HG02763 (cell line): ENCODE data around the gene SURF4.
"Not testable (repeated sequence)": the region's sequence is repeated elsewhere in the genome, so short reads cannot be mapped to it uniquely, and the experiment has no call there.

Source experiments
- ATAC-seq: cut with Tn5 transposase; IDR thresholded peaks from one replicate; pipeline ENCODE4 v1.9.1; 2021; ENCODE audit warnings: mild to moderate bottlenecking, moderate library complexity; ENCODE audit not compliant: unreplicated experiment

The SURF4 gene

DNA sequence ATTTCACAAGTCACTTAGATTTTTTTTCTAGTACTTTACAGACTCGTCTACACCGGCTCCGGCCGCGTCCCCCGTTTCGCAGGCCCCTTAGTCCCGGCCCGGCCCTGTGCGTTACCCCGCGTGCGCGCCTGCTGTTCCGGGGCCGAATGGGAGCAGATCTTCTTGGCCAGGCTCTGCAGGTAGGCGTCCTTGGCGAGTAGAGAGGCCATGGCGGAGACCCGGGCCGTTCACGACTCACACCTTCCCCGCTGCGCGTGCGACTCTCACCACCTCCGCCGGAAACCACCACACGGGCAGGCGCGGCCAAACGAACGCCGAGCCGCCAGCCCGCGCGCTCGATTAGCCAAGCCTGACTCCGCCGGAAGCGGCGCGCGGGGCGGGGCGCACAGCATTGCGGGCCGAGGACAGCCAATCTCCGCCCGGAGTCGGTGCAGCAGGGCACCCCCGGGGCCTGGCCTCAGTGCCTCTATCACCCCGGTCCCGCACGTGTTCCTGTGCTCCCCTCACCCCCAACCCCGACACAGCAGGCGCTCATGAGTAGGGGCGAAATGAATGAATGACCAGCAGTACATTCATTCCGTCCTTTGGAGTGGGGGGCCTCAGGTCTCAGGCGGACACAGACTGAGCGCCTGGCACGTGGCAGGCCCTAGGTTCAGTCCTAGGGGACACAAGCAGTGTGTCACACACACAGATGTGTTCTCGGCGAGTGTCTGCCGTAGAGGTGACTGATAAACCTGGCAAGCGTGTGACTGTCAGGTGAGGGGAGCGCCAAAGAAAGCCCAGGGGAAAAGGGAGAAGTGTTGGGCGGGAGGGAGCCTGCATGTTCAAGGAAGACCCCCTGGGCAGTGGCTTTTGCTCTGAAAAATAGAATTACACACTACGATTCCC is 39.7 kb downstream of the SURF4 start, which contains the start of gene SURF6:
Gene SURF6, minus strand, starts transcription at position 265 of the 888 bp plus-strand sequence. Its CDS starts 56 bp downstream, at position 209.
- peak; percentile 80 for ATAC-seq

DNA sequence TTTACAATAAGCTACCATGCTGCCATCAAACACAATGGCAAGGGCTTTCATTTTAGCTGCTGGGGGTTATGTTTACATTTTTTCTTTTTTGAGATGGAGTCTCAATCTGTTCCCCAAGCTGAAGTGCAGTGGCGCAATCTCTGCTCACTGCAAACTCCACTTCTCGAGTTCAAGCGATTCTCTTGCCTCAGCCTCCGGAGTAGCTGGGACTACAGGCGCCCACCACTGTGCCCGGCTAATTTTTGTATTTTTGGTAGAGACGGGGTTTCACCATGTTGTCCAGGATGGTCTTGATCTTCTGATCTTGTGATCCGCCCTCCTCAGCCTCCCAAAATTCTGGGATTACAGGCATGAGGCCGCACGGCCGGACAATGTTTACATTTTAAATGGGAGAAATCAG is 41.0 kb downstream of the SURF4 start:
- ATAC-seq: not testable (repeated sequence)

DNA sequence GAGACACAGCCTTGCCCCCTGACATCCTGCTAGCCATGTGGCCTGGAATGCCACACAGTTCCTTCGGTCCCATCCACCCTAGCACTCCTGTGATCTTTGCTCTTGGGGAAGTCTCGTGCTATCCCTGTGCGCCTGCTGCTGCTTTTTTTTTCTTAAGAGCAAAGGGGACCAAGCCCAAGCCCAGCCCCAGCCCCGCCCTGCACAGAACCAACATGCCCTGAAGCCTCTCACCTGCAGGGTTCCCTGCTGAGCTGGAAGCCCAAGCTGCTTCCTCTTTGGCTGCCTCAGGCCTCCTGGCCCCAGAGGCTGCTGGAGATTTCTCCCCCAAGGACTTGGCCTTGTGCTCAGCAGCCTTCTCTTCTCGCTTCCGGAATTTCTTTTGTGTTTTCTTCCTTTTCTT is 41.7 kb downstream of the SURF4 start:
- ATAC-seq: no peak

DNA sequence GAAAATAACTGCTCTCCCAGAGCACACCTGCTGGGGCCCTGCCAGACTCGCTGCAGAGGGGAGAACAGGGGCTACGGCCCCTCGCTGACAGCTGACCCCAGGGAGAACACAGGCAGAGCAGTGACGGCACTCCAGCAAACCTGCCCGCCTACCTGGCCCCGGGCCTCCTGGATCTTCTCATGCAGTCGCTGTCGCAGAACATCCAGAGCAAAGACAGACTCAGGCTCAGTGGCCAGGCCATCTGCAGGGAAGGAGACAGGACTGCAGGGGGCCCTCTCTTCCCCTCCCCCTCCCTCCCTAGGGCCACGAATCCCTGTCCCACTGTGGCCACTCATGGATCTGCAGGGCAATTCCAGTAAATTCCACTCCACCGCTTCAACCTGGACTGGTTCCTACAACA is 42.3 kb downstream of the SURF4 start:
- ATAC-seq: no peak

DNA sequence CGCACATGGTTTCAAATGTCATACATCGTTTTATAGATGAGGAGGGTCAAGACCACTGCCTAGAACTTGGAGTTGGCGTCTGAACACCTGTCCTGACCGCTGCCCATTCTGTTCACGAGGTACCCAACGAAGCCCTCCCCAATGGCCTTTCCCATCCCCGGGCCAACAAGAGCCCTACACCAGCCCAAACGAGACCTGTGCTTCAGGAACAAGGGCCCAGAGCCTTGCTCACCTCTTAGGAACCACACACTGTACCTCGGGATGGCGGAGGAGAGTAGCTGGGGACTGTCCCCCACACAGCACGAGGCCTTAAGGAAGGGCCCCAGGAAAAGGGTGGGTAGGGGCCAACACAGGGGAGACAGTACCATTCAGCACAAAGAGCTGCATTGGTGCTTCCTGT is 42.8 kb downstream of the SURF4 start:
- ATAC-seq: no peak

DNA sequence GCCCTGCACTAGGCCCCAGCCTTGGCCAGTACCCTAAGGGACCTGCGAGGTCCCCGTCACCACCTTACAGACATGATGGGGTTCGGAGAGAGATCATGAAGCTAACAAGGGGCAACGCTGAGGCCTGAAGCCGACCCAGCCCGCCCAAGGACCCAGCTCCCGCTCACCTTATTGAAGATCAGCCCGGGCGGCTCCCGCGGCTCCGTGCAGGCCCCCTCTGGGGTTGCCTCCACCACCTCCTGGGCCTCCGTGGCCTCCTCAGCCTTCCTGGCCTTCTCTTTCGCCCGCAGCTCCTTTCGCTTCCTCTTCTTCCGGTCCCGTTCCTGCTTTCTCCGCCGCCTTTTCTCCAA is 43.5 kb downstream of the SURF4 start:
- no peak for ATAC-seq

DNA sequence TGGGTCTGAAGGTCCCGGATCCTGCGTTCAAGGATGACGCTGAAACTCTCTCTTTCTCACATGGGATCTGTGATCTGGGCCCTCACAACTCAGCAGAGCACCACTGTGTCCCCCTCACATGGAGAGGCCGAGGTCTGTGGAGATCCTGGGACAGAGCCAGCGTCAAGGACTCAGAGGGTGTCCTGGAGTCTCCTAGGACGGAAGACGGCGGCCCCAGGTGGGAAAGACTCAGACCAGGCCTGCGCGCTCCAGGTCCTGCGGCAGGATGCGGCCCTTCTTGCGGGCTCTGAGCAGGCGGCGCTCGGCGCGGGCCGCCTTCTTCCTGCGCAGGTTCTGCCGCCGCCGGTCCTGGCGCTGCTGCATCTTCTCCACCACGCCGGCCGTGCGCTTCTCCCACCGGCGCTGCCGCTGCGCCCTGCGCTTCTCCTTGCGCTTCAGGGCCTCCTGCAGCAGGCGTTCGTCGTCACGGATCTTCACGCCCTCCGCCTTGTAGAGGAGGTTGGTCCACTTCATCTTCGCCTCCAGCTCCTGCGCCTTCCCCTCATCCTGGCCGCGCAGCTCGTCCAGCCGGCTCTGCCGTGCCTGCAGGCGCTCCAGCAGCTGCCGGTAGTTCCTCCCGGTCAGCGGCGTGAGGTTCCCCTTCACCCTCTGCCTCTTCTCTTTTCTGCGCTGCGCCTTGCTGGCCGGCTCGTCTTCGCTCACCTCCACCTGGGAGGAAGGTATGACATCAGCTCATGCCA is 44.0 kb downstream of the SURF4 start:
- no peak for ATAC-seq

DNA sequence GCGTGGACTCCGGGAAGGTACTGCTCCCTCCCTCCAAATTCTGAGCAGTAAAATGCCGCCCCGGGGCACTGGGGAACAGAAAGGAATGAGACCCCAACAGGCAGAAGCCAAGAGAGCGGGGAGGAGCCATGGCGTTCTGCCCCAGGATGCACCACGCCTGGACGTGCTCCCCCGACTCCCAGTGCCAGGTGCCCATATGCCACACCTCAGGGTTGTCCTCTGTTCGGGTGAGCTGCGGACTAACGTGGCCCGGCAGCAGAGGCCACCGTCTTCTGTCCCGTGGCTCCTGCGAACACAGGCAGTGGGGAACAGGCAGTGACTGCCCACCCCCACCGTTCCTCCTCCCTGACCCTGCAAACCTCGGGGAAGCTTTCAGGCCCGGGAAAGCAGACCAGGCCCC is 44.6 kb downstream of the SURF4 start:
- no peak for ATAC-seq

DNA sequence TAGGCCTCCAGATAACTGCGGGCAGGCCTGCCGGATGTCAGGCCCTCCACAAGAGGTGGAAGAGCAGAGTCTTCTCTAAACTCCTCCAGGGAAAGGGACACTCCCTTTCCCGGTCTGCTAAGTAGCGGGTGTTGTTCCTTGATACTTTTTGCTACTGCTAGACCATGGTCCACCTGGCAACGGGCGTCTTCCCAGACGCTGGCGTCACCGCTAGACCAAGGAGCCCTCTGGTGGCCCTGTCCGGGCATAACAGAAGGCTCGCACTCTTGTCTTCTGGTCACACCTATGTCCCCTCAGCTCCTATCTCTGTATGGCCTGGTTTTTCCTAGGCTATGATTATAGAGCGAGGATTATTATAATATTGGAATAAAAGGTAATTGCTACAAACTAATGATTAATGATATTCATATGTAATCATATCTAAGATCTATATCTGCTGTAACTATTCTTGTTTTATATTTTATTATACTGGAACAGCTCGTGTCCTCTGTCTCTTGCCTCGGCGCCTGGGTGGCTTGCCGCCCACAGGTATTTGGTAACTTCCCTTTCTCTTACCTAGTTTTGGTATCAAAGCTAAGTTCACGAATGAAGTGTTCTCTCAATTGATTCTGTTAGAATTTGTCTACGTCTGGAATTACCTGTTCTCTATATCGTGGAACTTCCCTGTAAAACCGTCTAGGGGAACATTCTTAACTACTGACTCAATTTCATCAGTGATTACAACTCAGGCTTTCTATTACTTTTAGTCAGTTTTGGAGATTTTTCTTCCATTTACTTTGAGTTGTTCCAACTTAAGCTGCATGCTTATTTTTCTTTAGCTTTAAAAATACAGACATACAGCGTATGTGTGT is 46.3 kb downstream of the SURF4 start:
- not testable (repeated sequence) for ATAC-seq

DNA sequence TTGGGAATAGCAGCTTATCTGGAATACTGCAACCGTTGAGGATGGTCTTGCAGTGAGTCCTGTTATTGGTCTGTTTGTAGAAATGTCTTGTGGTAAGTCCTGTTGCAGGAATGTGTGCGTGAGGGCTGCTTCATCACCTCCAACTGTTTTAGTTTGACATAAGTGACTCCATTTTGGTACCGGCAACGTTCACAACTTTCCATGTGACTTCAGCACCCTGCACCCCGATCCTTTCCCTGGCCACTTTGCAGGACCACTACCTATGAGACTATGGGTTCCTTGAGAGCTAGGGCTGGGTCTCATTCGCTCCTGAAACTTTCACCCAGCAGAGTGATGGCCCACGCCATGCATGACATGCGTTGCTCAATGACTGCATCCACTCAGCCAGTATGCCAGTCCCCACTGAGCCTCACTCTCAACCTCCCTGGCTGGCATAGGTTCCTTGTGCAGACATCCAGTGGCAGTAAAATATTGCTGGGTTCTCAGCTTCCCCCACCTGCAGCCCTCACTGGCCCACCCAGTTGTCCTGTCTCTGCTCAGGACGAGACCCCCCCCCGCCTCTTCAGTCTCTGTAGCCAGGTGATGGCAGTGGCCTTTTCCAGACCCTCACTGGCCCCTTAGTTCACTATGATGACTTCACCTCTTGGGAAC is 47.9 kb downstream of the SURF4 start:
- no peak for ATAC-seq

DNA sequence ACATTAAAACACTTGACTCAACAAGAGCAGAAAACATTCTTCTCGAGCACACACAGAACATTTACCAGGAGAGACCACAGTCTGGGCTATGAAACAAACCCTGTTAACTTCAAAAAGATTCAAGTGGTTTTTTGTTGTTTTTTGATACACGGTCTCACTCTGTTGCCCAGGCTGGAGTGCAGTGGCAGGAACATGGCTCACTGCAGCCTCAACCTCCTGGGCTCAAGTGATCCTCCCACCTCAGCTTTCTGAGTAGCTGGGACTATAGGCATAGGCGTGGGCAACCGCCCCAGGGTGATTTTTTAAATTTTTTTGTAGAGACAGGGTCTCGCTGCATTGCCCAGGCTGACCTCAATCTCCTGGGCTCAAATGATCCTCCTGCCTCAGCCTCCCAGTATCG is 48.8 kb downstream of the SURF4 start:
- ATAC-seq: not testable (repeated sequence)

DNA sequence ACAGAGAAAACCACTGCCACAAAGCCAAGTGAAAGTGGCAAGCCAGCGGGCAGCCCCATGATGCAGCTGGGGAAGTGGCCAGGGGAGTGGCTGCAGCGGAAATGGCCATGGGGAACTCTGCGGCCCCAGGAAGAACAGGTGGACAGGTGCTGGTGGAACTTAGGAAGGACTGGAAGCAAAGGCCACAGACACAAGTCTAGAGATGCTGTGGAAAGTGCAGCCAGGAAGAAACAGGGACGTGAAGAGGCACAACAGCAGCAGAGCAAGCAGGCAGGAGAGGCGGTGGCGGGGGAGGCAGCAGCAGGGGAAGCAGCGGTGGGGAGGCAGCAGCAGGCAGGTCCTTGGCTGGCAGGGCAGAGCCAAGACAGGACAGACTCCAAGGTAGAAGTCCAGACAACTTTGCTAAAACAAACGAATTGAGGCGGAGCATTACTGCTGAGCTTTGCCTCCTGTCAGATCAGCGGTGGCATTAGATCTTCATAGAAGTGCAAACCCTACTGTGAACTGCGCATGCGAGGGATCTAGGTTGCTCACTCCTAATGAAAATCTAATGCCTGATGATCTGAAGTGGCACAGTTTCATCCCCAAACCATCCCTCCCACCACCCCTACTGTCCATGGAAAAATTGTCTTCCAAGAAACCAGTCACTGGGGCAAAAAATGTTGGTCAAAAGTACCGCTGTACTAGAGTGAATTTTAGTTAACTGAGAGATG is 51.7 kb downstream of the SURF4 start:
- ATAC-seq: no peak

DNA sequence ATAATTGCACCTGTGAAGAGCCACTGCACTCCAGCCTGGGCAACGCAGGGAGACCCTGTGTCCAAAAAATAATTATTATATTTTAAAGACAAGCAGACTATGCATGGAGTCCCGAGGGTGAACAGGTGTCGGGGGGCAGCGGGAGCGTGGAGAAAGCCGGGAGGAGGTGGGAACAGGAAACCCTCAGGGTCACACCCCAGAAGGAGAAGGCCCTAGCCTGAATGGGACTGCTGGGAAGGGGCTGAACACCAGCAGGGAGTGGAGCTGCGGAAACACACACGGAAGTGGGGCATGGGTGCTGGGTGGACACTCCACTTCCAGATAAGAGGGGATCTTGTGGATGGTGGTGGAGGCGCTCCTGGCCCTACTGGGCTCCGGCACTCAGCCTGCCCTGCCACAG is 52.6 kb downstream of the SURF4 start:
- ATAC-seq: no peak

DNA sequence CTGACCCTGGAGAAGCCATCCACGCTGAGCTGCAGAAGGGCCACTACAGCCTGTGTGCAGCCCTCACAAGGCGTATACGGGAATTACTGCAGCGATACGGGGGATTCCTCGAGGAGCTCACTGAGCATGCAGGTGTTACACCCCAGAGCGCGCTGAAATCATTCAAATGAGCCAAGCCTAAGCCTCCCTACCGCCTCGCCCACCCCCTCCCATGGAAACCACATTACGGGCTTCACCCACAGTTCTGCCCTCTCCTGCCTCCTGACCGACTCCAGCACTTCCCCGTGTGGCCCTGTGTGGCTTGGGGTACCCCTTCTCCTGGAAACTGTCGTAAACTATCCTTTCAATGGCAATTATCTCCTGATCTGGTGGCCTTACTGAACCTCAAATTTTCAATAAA is 53.2 kb downstream of the SURF4 start:
- ATAC-seq: no peak

DNA sequence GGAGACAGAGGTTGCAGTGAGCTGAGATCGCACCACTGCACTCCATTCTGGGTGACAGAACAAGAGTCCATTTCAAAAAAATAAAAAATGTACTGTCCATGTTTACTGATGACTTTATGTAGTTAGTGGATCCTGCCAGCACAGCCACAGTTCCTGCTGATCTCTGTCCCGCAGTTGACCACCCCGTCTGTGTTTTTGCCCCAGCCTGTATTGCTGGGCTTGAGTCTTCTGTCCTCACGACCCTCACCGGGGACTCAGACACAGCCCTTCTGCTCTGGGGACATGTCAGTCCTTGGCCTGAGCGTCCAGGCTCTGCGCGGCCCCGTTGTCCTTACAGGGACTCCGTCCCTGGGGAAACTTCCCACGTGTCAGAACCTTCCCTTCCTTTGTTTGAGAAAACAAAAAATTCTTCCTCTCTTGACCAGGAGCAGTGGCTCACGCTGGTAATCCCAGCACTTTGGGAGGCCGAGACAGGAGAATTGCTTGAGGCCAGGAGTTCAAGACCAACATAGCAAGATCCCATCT is 54.4 kb downstream of the SURF4 start:
- ATAC-seq: no peak

DNA sequence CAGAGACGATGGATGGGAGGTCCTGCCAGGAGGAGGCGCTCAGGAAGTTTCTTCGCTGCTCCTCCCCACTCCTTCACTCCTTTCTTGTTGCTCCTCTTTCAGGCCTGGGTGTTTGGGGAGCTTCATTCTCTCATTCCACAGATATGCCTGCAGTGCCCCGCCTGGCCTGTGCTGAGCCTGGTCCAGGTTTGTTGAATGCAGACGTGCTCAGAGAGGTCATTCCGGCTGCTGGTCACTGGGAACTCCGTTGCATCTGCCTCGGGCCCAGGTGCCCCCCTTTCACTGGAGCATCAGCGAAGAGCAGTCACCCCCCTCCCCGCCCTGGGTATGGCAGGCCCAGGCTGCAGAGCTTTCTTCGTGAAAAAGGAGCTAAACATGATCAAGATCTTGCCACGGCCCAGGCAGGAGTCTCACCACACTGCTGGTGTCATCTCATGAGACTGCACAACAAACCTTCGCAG is 55.4 kb downstream of the SURF4 start:
- ATAC-seq: no peak

DNA sequence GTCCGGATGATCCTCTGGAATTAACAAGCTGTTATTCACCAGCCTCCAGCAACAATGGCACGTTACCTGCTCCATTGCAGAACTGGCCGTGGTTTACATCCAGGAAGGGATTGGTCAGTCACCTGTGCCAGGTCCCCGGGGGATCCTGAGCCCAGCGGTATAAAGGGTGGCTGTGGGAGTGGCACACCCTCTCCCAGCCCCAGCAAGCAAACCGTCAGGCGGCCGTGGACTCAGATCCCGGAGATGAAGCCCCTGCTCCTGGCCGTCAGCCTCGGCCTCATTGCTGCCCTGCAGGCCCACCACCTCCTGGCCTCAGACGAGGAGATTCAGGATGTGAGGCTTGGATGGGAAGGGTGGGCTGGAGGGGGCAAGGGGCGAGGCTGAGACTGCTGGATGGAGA is 58.3 kb downstream of the SURF4 start:
- ATAC-seq: not testable (repeated sequence)

DNA sequence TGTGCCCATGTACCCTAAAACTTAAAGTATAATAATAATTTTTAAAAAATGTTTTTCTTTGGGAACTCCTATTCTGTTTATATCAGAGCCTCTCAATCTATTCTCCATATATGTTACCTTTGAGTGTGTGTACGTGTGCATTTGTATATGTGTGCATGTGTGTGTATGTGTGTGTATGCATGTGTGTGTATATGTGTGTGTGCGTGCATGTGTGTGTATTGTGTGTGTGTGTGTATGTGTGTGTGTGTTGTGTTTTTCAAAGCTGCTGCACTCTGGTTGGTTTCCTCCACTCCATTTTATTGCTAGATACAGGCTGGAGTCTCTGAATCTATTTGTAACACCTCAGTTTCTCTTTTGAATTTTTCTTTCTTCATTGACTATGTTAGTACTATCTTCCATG is 59.9 kb downstream of the SURF4 start:
- no peak for ATAC-seq
